HG03108 (cell line): Measurements from ENCODE around the gene CWC27.
"Not testable (repeated sequence)": the region's sequence is repeated elsewhere in the genome, so short reads cannot be mapped to it uniquely, and the experiment has no call there.

Experiments
- ATAC-seq: cut with Tn5 transposase; IDR thresholded peaks from one replicate; pipeline ENCODE4 v1.9.1; 2021; ENCODE audit warnings: moderate library complexity; ENCODE audit not compliant: unreplicated experiment

CWC27 gene

DNA sequence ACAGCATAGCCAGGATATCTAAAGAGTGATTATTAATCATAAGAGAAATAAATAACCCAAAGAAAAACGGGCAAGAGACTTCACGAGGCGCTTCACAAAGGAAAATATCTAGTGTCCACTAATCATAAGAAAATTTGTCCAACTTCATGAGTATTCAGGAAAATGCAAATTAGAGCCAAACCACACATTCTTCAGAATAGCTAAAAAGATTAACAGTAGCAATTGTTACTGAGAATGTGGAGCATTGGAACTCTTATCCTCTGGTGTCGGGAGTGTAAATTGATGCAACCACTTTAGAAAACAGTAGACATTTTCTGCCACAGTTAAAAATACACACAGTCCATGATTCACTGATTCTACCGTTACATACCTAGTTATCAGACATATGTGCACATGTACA lies 145.7 kb downstream of the CWC27 start:
- no peak for ATAC-seq

DNA sequence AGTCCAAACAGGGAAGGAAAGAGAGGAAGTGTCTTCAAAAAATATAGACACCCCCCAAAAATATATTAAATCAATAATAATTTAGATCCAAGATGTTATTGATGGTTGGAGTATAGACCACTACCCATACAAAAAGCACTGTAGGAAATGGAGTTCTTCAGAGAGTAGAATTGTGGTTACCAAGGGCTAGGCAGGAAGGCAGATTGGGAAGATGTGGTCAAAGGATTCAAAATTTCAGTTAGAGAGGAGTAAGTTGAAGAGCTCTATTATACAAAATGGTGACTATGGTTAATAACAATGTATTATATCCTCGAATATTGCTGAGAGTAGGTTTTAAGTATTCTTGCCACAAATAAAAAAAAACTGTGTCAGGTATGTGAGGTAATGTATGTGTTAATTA lies 149.4 kb downstream of the CWC27 start:
- ATAC-seq, result no peak

DNA sequence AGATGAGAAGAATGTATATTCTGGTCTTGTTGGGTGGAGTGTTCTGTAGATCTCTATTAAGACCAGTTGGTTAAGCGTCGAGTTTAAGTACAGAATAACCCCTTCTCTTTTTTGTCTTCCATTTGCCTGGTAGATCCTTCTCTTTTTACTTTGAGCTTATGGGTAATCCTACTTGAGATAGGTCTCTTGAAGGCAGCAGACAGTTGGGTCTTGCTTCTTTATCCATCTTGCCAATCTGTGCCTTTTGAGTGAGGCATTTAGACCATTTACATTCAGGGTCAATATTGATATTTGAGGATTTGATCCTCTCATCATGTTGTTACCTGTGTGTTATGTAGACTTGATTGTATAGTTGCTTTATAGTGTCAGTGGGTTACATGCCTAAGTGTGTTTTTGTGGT lies 152.7 kb downstream of the CWC27 start:
- ATAC-seq, result no peak

DNA sequence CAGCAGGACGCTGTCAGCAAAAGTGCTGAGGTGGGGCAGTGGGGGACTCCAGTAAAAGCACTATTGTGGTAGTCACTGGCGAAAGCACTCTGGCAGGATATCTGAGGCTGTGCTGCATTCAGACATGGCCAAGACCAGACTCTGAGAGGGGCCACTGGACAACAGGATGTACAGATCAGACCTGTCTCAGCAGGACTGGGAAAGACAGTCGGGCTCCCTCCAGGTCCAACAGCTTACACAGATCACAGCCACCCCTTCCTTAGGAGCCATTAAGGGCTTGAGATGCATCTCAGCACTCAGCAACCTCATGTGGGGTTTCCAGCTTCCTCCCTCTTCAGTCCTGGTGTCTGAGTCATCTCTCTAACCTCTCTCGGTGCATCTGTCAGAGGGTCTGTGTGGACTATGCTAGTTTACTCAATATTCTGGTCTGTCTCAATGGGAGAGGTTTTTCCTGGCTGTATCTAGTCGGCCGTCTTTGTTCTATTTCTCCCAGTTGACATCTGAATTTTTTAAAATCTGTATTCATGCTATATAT lies 154.5 kb downstream of the CWC27 start:
- ATAC-seq, result no peak

DNA sequence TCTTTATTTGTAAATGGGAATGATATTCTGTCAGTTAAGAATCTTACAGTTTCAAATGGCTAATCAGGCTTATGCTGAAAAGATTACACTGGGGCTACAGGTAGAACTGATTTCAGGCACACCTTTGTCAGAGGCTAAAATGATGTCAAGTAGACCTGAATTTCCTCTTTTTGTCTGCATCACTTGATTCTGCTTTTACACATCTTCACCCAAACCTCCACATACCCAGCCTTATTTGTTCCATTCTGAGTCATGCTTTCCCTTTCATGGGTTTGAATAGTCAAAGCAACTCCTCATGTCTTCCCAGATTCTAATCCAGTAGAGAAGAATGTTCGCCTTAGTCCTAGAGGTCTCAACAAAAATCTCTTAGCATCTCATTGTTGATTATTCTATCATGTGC lies 156.4 kb downstream of the CWC27 start:
- ATAC-seq, result no peak

DNA sequence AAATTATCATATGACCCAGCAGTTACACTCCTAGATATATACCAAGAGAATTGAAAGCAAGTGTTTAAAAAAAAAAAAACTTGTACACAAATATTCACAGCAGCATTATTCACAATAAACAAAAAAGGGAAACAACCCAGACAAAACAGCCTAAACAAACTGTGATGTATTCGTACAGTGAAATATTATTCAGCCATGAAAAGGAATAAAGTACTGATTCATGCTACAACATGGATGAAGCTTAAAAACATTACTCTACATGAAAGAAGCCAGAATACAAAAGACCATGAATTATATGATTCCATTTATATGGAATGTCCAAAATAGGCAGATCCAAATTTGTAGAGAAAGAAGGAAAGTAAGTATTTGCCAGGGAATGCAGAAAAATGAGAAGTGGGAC lies 161.1 kb downstream of the CWC27 start:
- no peak for ATAC-seq

DNA sequence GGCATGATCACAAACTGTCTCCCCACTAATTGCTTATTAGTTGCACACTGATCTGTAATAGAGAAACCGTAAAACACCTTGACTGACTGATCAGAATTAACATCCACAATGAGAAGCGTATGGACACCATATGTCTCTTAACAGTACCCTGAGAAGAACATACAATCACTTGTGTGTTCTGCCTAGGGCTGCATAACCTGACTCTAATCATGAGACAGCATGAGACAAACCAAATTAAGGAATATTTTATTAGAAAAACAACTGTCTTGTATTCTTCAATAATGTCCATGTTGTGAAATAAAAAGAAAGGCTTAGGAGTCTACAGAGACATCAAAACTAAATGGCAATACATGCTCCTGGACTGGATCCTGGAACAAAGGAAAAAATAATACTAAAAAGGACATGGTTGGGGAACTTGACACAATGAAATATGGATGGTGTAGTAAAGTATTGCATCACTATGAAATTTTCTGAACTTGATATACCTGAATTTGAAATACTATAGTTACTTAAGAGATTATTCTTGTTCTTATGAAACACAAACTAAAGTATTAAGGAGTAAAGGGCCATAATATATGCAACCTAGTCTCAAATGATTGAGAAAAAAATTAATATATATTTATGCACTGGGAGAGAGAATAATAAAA lies 162.1 kb downstream of the CWC27 start:
- no peak for ATAC-seq

DNA sequence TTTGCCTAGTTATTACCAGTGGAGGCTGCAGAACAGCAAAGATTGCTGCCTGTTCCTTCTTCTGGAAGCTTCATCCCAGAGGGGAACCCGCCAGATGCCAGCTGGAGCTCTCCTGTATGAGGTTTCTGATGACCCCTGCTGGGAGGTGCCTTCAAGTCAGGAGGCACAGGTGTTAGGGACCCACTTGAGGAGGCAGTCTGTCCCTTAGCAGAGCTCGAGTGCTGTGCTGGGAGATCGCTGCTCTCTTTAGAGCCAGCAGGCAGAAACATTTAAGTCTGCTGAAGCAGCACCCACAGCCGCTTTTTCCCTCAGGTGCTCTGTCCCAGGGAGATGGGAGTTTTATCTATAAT lies 170.7 kb downstream of the CWC27 start:
- not testable (repeated sequence) for ATAC-seq

DNA sequence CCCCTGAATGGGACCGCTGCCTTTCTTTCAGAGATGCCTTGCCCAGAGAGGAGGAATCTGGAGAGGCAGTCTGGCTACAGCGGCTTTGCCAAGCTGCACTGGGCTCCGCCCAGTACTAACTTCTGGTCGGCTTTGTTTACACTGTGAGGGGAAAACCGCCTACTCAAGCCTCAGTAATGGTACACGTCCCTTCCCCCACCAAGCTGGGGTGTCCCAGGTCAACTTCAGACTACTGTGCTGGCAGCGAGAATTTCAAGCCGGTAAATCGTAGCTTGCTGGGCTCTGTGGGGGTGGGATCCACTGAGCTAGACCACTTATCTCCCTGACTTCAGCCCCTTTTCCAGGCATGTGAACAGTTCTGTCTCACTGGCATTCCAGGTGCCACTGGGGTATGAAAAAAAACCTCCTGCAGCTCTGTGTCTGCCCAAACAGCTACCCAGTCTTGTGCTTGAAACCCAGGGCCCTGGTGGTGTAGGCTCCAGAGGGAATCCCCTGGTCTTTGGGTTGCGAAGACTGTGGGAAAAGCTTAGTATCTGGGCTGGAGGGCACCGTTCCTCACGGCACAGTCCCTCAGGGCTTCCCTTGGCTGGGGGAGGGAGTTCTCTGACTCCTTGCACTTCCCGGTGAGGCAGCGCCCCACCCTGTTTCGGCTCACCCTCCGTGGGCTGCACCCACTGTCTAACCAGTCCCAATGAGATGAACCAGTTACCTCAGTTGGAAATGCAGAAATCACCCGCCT lies 171.2 kb downstream of the CWC27 start:
- no peak for ATAC-seq

DNA sequence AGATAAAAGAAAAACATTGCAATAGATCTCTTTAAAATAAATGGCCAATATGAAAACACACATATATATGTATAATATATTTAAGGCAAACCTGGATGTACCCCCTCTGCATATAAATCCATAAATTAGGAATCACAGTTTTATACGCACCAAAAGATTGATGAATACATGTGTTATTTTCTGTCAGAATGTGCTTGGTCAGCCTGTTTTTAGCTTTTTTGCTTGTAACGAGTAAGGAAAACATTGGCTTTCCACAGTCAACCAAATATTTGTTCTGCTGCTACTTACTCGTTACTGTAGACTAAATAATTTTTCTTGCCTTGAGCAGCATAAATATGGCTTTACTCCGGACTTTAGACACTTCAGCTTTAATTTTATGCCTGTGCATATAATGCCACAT lies 173.7 kb downstream of the CWC27 start:
- ATAC-seq, result no peak

DNA sequence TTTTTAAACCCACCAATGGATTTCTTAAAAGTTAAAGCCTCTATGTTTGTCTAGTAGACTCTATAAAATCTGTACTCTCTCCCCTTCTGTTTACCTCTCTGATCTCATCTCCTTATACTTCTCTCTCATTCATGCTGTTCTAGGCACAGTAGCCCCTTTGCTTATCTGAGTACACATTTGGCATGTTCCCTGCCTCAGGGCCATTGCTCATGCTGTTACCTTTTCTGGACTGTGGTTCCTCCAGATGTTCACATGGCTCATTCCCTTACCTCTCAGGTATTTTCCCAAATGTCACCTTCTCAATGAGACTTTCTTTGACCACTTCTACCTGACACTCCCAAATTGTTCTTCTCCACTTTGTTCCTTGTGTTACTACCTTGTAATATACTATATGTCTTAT lies 176.1 kb downstream of the CWC27 start:
- ATAC-seq, result no peak

DNA sequence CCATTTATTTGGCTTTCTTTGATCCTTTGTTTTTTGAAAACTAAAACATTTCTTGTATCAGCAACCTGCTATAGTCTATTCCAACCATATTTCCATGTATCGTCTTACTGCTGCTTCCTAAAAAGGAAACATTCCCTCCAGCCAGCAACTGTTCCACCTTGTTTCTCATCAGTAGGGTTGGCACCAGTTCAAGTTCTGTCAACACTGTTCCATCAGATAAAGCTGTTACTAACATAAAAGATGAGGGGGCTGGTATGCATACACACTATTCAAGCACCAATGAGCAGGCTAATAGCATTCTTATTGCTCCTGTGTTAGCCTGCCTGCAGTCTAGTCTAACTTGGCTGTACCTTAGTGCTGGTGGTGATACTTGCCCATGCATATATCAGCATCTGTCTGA lies 178.3 kb downstream of the CWC27 start:
- ATAC-seq, result no peak

DNA sequence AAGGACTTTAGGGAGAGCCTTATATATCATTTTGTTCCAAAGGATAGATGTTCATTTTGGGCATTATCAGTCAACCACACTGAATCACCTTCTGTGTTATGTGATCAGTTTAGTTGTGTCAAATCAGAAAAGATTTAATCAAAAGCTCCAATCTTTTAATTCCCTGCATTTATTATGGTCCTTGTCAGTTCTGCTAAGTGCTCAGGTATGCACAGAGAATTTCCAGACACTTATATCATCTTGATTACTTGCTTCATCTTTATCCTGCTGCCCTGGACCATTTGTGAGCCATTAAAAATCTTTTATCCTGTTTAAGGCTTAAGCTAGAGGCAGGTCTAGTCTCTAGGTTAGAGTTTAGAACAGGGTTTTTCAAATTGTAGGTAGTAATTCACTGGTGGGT lies 179.1 kb downstream of the CWC27 start:
- no peak for ATAC-seq

DNA sequence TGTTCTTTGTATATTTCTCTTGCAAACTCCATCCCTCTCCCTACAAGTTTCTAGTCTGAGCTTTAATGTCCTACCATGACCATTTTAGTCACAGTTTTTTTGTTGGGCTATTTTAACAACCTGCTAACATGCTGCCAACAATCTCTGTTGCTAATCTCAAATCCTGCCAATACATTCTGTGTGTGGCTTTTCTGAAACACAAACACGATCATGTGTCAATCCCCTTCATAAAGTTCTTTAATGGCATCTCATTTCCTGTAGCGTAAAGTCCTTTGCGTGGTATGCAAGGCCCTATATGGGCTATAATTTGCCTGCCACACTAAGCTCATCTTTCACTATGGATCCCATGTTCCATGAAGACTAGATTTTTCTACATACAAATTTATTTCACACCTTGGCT lies 180.6 kb downstream of the CWC27 start:
- no peak for ATAC-seq

DNA sequence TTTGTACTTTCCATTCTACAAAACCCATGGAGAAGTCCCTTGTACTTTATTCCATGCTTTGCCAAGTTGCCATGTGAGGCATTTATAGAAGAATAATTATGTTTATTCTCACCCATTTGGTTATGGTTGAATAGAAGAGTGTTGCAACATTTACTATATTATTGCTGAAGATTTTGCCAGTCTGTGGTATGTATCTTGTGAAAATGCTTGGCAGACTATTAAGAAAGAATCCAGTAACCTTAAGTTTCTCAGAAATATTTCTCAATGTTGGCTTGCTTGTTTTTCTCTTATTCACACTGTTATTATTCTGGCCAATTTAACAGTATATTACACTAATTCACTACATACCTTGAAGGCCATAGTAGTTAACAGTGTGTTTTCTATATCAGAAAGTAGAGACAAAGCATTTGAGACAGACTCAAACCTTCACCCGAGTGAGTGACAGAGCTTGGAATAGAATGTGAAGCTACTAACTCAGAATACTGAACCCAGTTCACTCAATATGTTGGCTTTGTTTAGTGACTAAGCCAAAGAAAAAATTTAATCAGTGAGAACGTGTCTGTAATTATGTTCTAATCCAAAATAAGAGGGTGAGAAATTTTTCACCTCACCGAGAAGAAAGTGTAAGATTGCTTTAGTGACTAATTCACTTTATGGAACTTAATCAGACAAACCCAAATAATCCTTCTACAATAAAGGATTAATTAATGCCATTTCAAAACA lies 184.4 kb downstream of the CWC27 start:
- no peak for ATAC-seq

DNA sequence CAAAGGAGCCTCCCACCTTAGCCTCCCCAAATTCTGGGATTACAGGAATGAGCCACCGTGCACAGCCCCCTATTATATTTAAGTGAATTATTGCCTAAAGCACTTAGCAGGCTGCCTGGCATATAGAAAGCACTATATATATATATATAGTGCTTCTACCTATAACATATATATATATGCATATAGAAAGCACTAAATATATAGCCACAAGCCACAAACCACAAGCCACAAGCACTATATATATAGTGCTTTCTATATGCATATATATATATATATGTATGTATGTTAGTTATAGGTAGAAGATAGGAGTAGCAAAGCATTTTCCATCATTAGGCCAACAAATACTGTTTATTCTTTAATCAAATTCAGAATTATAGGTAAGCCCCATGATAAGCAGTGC lies 185.8 kb downstream of the CWC27 start:
- no peak for ATAC-seq

DNA sequence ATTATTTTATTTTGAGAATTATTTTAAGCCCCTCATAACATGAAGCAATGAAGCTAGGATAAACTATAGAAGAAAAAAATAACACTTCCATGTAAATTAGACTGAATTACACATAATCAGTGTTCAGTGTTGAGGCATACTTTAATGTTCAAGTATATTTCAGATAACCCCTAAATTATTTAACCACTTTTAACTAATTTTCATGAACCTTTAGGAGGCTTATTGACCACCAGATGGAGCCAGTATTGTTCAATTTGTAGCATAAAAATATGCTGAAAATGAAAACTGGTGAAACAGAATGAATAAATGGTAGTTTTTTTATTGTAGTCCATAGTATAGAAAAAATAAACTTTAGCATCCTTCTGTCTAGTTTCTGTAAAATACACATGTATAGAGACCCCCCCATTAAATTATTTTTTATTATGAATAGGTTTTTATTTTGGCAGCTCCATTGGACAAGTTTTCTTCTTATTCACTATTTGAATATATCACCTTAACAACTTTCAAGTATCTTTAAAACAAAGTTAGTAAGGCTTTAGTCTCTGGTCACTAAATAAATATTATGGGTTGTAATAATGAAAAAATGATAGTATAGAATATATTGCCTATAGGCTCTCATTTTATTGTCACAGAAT lies 190.1 kb downstream of the CWC27 start:
- ATAC-seq, result no peak

DNA sequence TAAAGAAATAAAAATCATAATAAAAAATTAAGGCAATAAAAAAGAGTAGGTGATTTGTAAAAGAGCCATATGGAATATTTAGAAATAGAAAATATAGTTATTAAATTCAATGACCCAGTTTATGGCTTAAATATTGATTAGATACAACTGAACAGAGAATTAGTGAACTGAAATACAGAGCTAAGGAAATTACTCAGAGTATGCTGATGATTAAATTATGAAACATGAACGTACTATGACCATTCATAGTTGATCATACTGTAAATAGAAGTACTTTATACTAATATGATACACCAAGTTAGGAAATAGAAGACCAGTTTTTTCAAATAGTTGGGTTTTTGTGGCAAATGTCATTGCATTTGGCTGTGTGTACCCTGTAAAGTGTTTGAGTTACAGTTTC lies 194.5 kb downstream of the CWC27 start:
- no peak for ATAC-seq

DNA sequence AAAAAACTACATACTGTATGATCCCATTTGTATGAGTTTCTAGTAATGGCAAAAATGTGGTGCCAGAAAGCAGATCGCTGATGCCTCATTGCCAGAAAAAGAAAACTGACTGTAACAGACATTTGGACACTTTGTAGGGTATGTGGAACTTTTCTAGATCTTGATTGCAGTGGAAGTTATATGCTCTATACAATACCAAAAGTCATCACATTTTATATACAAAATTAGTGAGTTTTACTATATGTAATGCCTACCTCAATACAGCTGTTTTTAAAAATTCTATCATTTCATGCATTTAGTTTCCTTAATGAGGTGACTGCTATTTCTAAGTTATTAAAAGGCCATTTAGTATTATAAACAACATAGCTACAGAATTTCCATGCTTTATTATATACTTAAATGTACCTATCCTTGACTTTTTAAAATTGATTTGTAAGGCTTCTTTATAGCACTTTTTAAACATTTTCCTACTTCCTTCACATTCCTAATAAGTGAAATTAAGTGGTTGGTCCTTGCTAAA lies 199.9 kb downstream of the CWC27 start:
- no peak for ATAC-seq

DNA sequence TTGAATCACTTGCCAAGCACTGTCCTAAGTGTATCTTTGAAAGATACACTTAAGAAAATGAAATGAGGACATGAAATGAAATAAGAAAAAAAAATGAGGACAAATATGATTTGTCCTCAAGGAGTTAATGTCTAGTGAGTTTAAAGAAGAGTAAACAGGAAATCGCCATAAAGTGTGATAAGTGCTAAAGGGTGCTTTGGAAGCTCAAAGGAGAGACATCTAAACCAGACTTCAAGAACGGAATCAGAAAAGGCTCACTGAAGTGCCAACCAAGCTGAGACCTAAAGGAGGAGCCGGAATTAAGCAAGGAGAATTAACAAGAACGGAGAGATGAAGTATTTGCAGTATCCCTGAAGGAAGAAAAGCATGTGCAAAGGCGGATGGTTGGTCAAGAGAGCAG lies 200.8 kb downstream of the CWC27 start:
- no peak for ATAC-seq

DNA sequence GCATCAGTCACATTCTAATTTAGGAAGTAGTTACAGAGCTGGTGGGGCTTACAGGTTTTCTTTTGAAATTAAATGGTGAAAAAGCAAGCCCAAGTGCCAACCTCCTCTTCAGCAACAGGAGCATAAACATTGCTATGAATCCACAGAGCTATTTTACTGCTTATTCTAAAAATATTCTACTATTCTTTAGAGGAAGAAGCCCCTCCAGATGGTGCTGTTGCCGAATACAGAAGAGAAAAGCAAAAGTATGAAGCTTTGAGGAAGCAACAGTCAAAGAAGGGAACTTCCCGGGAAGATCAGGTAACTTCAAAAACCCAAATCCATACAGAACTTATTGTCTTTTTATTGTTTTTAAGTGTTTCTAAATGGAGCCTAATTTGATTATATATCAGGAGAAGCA lies 202.8 kb downstream of the CWC27 start:
- ATAC-seq, result no peak
